Measurements from ENCODE around the gene HMCN2. TPM values are rescaled to one million over a fixed set of nuclear protein-coding genes. Genes with fewer than 3 reads are reported as not detected.
A peak's percentile ranks its signal among the peaks of the same experiment; 100 is the strongest.

HMCN2 gene
- total RNA-seq, 6 experiments from 2014 or later: 0.31 to 2.0 (median 1.1) TPM

DNA sequence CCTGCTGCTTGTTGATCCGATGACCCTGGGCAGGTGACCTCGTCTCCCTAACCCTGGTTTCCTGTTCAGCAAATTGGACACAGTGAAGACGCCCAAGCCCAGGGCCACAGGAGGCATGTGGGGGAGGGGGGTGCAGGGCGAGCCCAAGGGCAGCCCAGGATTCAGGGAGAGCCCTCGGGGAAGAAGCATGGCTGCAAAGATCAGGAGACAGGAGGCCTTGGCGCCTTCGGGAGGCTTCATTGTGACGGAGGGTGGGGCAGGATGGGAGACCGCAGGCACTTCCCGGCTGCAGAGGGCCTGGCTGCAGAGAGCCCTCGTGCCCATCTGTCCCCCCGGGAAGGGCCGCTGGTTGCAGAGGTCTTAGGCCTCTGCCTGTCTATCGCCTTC is 185.4 kb downstream of the HMCN2 start:
- no peaks in the 10 kb centered on the region for H3K9me3 ChIP-seq
- H3K4me3 ChIP-seq: peak overlapping the region in 1 of 3 donors; percentile 0
- peak in 1 of 3 donors; percentile 77 for DNase-seq
- peak overlapping the region in 2 of 3 donors; percentile 60 to 99 for H3K27ac ChIP-seq
- H3K4me1 ChIP-seq: peaks cover 0 to 69% (median 34%) of the 10 kb centered on the region in 4 donors
- TF ChIP-seq, protein P1, sequence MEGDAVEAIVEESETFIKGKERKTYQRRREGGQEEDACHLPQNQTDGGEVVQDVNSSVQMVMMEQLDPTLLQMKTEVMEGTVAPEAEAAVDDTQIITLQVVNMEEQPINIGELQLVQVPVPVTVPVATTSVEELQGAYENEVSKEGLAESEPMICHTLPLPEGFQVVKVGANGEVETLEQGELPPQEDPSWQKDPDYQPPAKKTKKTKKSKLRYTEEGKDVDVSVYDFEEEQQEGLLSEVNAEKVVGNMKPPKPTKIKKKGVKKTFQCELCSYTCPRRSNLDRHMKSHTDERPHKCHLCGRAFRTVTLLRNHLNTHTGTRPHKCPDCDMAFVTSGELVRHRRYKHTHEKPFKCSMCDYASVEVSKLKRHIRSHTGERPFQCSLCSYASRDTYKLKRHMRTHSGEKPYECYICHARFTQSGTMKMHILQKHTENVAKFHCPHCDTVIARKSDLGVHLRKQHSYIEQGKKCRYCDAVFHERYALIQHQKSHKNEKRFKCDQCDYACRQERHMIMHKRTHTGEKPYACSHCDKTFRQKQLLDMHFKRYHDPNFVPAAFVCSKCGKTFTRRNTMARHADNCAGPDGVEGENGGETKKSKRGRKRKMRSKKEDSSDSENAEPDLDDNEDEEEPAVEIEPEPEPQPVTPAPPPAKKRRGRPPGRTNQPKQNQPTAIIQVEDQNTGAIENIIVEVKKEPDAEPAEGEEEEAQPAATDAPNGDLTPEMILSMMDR (IDR thresholded peaks at IDR 0.05): no peak
- no peak for TF ChIP-seq POLR2A (IDR thresholded peaks at IDR 0.05)
- peaks cover 0 to 20% (median 5%) of the 10 kb centered on the region in 4 donors for H3K36me3 ChIP-seq
- intact Hi-C loops (cut with DNase I): no loop called here
- 47% methylated on average over 3 of the region's 14 CpGs for WGBS (ENCODE audit: insufficient coverage, low coverage, low lambda C conversion rate, missing lambda C conversion rate)
- no peak for ATAC-seq
- H3K27me3 ChIP-seq: no peaks in the 10 kb centered on the region

DNA sequence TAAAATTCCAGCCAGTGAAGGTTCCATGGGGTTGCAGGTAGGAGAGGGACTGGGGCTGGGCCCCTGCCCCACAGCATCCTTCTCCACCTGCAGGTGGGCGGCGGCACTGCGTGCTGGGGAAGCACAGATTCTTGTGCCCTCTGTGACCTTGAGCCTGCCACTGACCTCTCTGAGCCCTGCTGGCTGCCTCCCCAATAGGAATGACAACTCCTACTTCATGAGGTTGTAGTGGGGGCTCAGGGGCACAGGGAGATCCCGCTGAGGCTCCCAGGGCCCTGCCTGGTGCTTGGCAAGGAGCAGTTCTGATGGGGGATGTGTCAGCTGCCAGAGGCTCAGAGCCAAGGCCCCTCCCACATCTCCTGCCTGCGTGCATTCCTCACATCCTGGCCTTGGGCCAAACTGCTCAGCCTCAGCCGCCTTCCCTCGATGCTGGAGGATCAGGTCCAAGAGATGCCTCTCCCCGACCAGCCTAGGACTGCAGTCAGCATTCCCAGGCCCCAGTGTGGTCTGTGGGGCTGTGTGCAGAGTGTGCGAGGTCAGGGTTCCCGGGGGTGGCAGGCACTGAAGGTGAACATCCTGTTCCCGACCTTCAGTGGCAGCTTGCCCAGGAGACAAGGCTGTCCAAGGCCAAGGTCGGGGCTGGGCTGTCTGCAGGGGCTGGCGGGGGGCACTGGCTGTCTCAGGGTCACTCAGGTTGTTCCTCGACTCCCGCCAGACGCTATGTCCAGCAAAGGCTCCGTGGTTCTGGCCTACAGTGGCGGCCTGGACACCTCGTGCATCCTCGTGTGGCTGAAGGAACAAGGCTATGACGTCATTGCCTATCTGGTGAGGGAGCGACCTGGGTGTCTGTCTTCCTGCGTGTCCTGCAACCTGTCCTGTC is 186.2 kb downstream of the HMCN2 start:
- TF ChIP-seq POLR2A (IDR thresholded peaks at IDR 0.05): peak; percentile 14
- TF ChIP-seq, protein P1 (IDR thresholded peaks at IDR 0.05): peak; percentile 19 to 50 (median 34)
- 19% methylated on average over 6 of the region's 23 CpGs for WGBS (ENCODE audit: insufficient coverage, low coverage, low lambda C conversion rate, missing lambda C conversion rate)
- H3K9me3 ChIP-seq: no peaks in the 10 kb centered on the region
- intact Hi-C loops (cut with DNase I): no loop called here
- H3K27me3 ChIP-seq: no peaks in the 10 kb centered on the region
- peak overlapping the region in 2 of 3 donors; percentile 60 to 99 for H3K27ac ChIP-seq
- H3K36me3 ChIP-seq: peaks cover 0 to 26% (median 5%) of the 10 kb centered on the region in 4 donors
- H3K4me3 ChIP-seq: no peak overlapping the region
- DNase-seq: peak; percentile 85 to 90 (median 90)
- ATAC-seq: peak; percentile 31 to 48 (median 42)
- peaks cover 0 to 70% (median 34%) of the 10 kb centered on the region in 4 donors for H3K4me1 ChIP-seq

DNA sequence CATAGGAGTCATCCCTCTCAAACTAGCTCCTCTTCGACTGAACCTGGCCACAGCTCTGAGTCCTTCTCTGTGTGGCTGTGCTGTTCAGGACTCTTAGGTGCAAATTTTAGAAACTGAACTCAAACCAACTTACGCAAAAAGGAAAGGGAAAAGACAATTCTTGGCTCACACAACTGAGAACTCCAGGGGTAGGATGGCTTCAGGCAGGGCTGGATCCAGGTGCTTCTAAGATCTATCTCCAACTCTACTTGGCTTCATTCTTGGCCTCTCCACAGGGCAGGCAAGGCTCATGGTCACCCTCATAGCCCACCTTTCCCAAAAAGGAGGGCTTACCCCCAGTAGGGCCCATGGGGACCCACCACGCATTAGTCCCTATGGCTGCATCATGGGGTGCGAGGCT is 187.3 kb downstream of the HMCN2 start:
- TF ChIP-seq POLR2A (IDR thresholded peaks at IDR 0.05): no peak
- TF ChIP-seq, protein P1 (IDR thresholded peaks at IDR 0.05): no peak
- Histone ChIP-seq H3K9me3 (no peaks in the 10 kb centered on the region), H3K36me3 (peaks cover 0 to 36% (median 5%) of the 10 kb centered on the region in 4 donors), H3K4me1 (peaks cover 0 to 70% (median 29%) of the 10 kb centered on the region in 4 donors), H3K4me3 (no peak overlapping the region), H3K27ac (peak overlapping the region in 1 of 3 donors; percentile 99), H3K27me3 (no peaks in the 10 kb centered on the region)
- ATAC-seq (no peak), DNase-seq (peak in 1 of 3 donors; percentile 51)
- intact Hi-C loops (cut with DNase I): no loop called here
- WGBS (ENCODE audit: insufficient coverage, low coverage, low lambda C conversion rate, missing lambda C conversion rate): no CpG with 5 or more reads among the region's 4 CpGs

DNA sequence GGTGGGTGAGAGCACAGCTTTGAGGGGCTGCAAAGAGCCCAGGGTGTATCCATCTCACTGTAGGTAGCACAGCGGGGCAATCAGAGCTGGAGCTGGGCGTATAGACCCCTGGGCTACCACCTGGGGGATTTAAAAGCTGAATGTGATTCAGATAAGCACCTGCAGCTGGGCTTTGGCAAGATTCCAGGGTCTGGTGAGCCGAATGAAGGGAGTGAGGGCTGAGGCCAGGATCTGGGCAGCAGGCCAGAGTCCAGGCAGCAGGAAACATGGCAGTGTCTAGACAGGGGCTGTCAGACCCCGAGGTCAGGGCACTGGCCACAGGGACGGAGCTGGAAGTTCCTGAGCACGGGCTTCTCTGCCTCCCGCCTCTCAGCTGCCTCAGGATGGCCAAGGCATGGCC is 187.9 kb downstream of the HMCN2 start:
- H3K4me3 ChIP-seq: no peak overlapping the region
- ATAC-seq: peak; percentile 3 to 16 (median 8)
- H3K27me3 ChIP-seq: no peaks in the 10 kb centered on the region
- DNase-seq: peak; percentile 77 to 85 (median 81)
- TF ChIP-seq POLR2A (IDR thresholded peaks at IDR 0.05): no peak
- TF ChIP-seq, protein P1 (IDR thresholded peaks at IDR 0.05): no peak
- peak overlapping the region in 1 of 3 donors; percentile 34 for H3K27ac ChIP-seq
- WGBS (ENCODE audit: insufficient coverage, low coverage, low lambda C conversion rate, missing lambda C conversion rate): 0% methylated on average over 4 of the region's 7 CpGs
- no peaks in the 10 kb centered on the region for H3K9me3 ChIP-seq
- intact Hi-C loops (cut with DNase I): no loop called here
- peaks cover 0 to 70% (median 29%) of the 10 kb centered on the region in 4 donors for H3K4me1 ChIP-seq
- peaks cover 0 to 43% (median 5%) of the 10 kb centered on the region in 4 donors for H3K36me3 ChIP-seq

Measured in right lobe of liver (tissue), 6 donors.